Transverse colon (tissue), 4 donors: ENCODE measurements around the gene ACCS. TPM values are rescaled to one million over a fixed set of nuclear protein-coding genes. Genes with fewer than 3 reads are reported as not detected.

Experiments
- DNase-seq: peaks from one replicate; pipeline ENCODE4 v3.0.0-alpha.2; 2019
- H3K27ac ChIP-seq, 4 donors: fragments of 200-600 bp; sonication (generic); 2 replicates each; pipeline ENCODE4 v1.5.1; 2016 to 2018; ENCODE audit warnings: inconsistent platforms in 4 of 4
- H3K27me3 ChIP-seq: fragments of 200-600 bp; sonication (generic); 2 replicates; pipeline ENCODE4 v1.5.1; 2017; ENCODE audit warnings: inconsistent platforms
- H3K36me3 ChIP-seq, 4 donors: fragments of 200-600 bp; sonication (generic); 2 replicates each; pipeline ENCODE4 v1.5.1; 2017 to 2019; ENCODE audit warnings: inconsistent platforms in 4 of 4
- H3K4me1 ChIP-seq, 4 donors: fragments of 200-600 bp; sonication (generic); 2 replicates each; pipeline ENCODE4 v1.5.1; 2017 to 2020; ENCODE audit warnings: inconsistent platforms in 4 of 4
- H3K4me3 ChIP-seq, 4 donors: fragments of 200-600 bp; sonication (generic); 1 replicate in 1 of 4; 2 replicates in 3 of 4; pipeline versions ENCODE4 v1.5.1 to v1.6.1; 2017 to 2019; ENCODE audit warnings: inconsistent platforms in 4 of 4
- H3K9me3 ChIP-seq, 2 donors: fragments of 200-600 bp; sonication (generic); 2 replicates each; pipeline ENCODE4 v1.5.1; 2017 to 2019; ENCODE audit warnings: inconsistent platforms in 2 of 2
- EP300 ChIP-seq: sonication (generic); formaldehyde crosslinking; IDR thresholded peaks from one replicate; pipeline ENCODE4 v1.6.1; 2017; ENCODE audit warnings: antibody characterized with exemption, low read depth
- POLR2A ChIP-seq: fragments of 450-650 bp; IDR thresholded peaks from one replicate; pipeline ENCODE4 v1.6.1; 2016; ENCODE audit warnings: antibody characterized with exemption, mild to moderate bottlenecking, moderate library complexity
- POLR2AphosphoS5 ChIP-seq, 3 donors: sonication (generic); formaldehyde crosslinking; IDR thresholded peaks; one replicate each; pipeline ENCODE4 v1.6.1; 2016; ENCODE audit warnings: antibody characterized with exemption in 3 of 3
- WGBS, 2 donors: methylation state at CpG; one replicate each; pipeline ENCODE4 v1.1.5; 2018; ENCODE audit warnings: low coverage in 1 of 2; 5-methylcytosine and 5-hydroxymethylcytosine counted together
- in situ Hi-C, 4 donors: fragments of 200-750 bp; cut with MboI; loops; one replicate each; pipeline versions ENCODE4 v1.15.0 to v1.15.1; 2017; ENCODE audit warnings: low sequenced_read_pairs in 3 of 4, low pct_ligation_motif_present in 1 of 4, low pct_unique_long_range_greater_than_20kb in 1 of 4
- intact Hi-C: fragments of 100-400 bp; cut with DNase I; formaldehyde crosslinking; loops from one replicate; pipeline ENCODE4 v1.15.1; 2023; ENCODE audit warnings: low total_unique reads
- total RNA-seq, 4 donors: library from RNA; depleted of rRNA; stranded (reverse); fragments of >200 nt; gene quantifications; one replicate each; pipeline ENCODE4 v1.1.0, GENCODE V29; 2016
- TF ChIP-seq, protein P1 (sequence below), 5 experiments: fragments of 200-600 bp in 3 of 5; fragments of 450-650 bp in 2 of 5; sonication (generic) in 3 of 5; IDR thresholded peaks; 1 replicate in 2 of 5; 2 replicates in 3 of 5; pipeline ENCODE4 v1.5.1; 2016 to 2017; ENCODE audit warnings: antibody characterized with exemption in 5 of 5, inconsistent platforms in 3 of 5, mild to moderate bottlenecking in 2 of 5, moderate library complexity in 1 of 5

Gene ACCS
- total RNA-seq, 4 donors from 2014 or later, result 17.6 to 88.3 (median 29.5) TPM

GRCh38 chr11:44110231-44110679 lies 44.2 kb downstream of the ACCS start:
- no peak overlapping the region for H3K27ac ChIP-seq
- no peaks in the 10 kb centered on the region for H3K9me3 ChIP-seq
- TF ChIP-seq POLR2A, result no peak
- TF ChIP-seq, protein P1, sequence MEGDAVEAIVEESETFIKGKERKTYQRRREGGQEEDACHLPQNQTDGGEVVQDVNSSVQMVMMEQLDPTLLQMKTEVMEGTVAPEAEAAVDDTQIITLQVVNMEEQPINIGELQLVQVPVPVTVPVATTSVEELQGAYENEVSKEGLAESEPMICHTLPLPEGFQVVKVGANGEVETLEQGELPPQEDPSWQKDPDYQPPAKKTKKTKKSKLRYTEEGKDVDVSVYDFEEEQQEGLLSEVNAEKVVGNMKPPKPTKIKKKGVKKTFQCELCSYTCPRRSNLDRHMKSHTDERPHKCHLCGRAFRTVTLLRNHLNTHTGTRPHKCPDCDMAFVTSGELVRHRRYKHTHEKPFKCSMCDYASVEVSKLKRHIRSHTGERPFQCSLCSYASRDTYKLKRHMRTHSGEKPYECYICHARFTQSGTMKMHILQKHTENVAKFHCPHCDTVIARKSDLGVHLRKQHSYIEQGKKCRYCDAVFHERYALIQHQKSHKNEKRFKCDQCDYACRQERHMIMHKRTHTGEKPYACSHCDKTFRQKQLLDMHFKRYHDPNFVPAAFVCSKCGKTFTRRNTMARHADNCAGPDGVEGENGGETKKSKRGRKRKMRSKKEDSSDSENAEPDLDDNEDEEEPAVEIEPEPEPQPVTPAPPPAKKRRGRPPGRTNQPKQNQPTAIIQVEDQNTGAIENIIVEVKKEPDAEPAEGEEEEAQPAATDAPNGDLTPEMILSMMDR (IDR thresholded peaks at IDR 0.05), result peak; percentile 56 to 64 (median 61)
- H3K4me1 ChIP-seq, result peaks cover 0 to 5% (median 0%) of the 10 kb centered on the region in 4 donors
- in situ Hi-C loops, result loop anchor here in 1 of 4 donors (25.0 kb wide), 1 partner anchor 427 kb away; no protein-coding TSS in a partner anchor
- no peak overlapping the region for H3K4me3 ChIP-seq
- peaks cover 0 to 14% (median 6%) of the 10 kb centered on the region in 4 donors for H3K36me3 ChIP-seq
- DNase-seq, result peak; percentile 53
- intact Hi-C loops, result no loop called here
- 3 to 4% methylated on average over 4 of the region's 4 CpGs for WGBS, 2 donors
- no peaks in the 10 kb centered on the region for H3K27me3 ChIP-seq

DNA sequence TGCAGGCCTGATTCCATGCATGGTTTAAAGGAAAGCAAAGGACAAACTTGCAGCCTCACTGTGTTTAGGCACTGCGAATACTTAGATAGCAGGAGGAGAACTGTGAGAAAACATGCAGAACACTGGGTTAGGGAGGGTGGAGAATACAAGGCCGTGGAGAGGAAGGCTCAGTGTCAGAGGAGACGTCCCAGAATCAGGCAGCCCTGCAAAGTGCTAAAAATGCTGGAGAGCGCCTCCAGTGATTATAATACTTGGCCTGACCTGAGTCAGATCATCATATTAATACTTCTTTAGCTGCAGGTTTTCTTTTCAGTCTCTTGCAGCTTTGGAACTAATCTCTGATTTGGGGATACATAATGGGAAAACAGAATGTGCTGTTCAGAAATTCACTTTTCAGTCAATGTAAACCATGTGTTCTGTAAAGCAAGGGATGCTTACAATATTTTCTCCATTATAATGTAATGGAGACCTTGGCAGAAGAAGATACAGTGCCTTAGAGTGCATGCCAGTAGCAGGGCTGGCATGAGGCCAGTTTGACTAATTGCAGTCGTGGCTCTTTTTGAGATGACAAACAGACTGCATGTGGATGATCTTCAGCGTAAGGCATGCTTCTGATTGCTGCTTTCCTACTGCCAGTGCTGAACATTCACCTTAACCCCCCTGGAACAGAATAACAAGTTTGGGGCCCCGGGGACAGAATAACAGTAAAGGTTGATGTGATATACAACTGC lies 46.2 kb downstream of the ACCS start:
- TF ChIP-seq POLR2AphosphoS5 (IDR thresholded peaks at IDR 0.05) (no peak), EP300 (no peak), POLR2A (no peak)
- TF ChIP-seq, protein P1 (IDR thresholded peaks at IDR 0.05), result no peak
- H3K9me3 ChIP-seq, result no peaks in the 10 kb centered on the region
- H3K36me3 ChIP-seq, result peaks cover 0 to 28% (median 9%) of the 10 kb centered on the region in 4 donors
- WGBS, 2 donors, result 72 to 87% methylated on average over 4 to 7 of the region's 7 CpGs
- DNase-seq, result no peak
- intact Hi-C loops, result no loop called here
- no peak overlapping the region for H3K27ac ChIP-seq
- peaks cover 0 to 5% (median 0%) of the 10 kb centered on the region in 4 donors for H3K4me1 ChIP-seq
- in situ Hi-C loops, result loop anchor here in 1 of 4 donors (25.0 kb wide), 1 partner anchor 425 kb away; no protein-coding TSS in a partner anchor
- H3K27me3 ChIP-seq, result no peaks in the 10 kb centered on the region
- H3K4me3 ChIP-seq, result no peak overlapping the region

DNA sequence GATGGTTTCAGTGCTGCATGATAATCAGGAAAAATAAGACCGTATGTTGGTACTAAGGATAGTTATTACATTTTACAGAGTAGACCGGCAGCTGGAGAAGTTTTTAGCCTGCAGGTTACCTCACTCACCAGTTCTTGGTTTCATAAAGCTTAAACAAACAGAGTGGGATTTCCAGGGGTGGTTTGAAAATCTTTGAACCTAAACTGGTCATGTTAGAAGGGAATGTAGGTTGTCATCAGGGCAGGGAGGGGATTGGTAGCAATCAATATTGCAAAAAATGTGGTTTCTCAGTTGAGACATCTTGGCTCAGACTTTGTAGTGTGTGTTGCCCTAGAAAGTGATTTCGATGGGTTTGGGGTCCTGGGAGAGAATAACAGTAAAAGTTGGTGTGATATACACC lies 46.9 kb downstream of the ACCS start:
- no peak for DNase-seq
- no peak for TF ChIP-seq EP300
- TF ChIP-seq, protein P1 (IDR thresholded peaks at IDR 0.05), result no peak
- TF ChIP-seq POLR2A, result no peak
- TF ChIP-seq POLR2AphosphoS5 (IDR thresholded peaks at IDR 0.05), result no peak
- intact Hi-C loops, result no loop called here
- peaks cover 0 to 34% (median 12%) of the 10 kb centered on the region in 4 donors for H3K36me3 ChIP-seq
- no peak overlapping the region for H3K4me3 ChIP-seq
- in situ Hi-C loops, result loop anchor here in 1 of 4 donors (25.0 kb wide), 1 partner anchor 424 kb away; no protein-coding TSS in a partner anchor
- no peaks in the 10 kb centered on the region for H3K9me3 ChIP-seq
- H3K27me3 ChIP-seq, result no peaks in the 10 kb centered on the region
- H3K27ac ChIP-seq, result no peak overlapping the region
- WGBS, 2 donors, result 60 to 82% methylated on average over 1 to 3 of the region's 3 CpGs
- peaks cover 0 to 5% (median 0%) of the 10 kb centered on the region in 4 donors for H3K4me1 ChIP-seq

DNA sequence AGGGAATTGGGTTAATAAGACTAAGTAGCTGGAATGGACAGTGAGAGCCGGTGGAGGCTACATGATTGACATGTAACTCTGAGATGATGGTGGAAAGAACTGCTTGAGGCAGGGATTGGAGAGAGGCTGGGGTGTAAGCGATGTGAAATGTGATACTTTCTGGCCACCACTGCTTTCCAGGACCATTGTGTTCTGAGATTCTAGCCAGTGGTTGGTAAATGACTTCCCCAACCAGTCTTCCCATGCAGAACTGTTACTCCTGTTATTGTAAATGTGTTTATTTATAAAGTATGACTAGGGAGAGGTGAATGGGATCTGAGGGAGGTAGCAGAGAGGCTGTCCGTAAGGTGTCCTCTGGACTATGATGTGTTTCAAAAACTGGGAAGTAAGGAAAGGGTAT lies 47.5 kb downstream of the ACCS start:
- H3K36me3 ChIP-seq, result peaks cover 0 to 34% (median 12%) of the 10 kb centered on the region in 4 donors
- TF ChIP-seq, protein P1 (IDR thresholded peaks at IDR 0.05), result no peak
- TF ChIP-seq POLR2A (no peak), POLR2AphosphoS5 (IDR thresholded peaks at IDR 0.05) (no peak), EP300 (no peak)

More for the DNA sequence above, 47.5 kb downstream of the ACCS start:
- DNase-seq, result no peak
- Histone ChIP-seq H3K4me1 (peaks cover 0 to 5% (median 0%) of the 10 kb centered on the region in 4 donors), H3K27ac (no peak overlapping the region), H3K4me3 (no peak overlapping the region), H3K9me3 (no peaks in the 10 kb centered on the region), H3K27me3 (no peaks in the 10 kb centered on the region)
- intact Hi-C loops, result no loop called here
- in situ Hi-C loops, result loop anchor here in 1 of 4 donors (25.0 kb wide), 1 partner anchor 424 kb away; no protein-coding TSS in a partner anchor
- WGBS, 2 donors, result 92 to 100% methylated on average over 3 of the region's 3 CpGs
